ENCODE measurements around the gene MAP7.
"Not testable (repeated sequence)": the region's sequence is repeated elsewhere in the genome, so short reads cannot be mapped to it uniquely, and the experiment has no call there.

MAP7 gene

GRCh38 chr6:136471922-136472321 lies 78.3 kb downstream of the MAP7 start:
- in situ Hi-C loops (cut with MboI; ENCODE audit: low sequenced_read_pairs): no loop called here

GRCh38 chr6:136471372-136471771 lies 78.8 kb downstream of the MAP7 start:
- in situ Hi-C loops (cut with MboI; ENCODE audit: low sequenced_read_pairs): no loop called here

GRCh38 chr6:136470044-136470443 lies 80.2 kb downstream of the MAP7 start:
- in situ Hi-C loops (cut with MboI; ENCODE audit: low sequenced_read_pairs): no loop called here

- in situ Hi-C loops (cut with MboI; ENCODE audit: low sequenced_read_pairs): no loop called here
Observed at GRCh38 chr6:136469154-136469553, 81.1 kb downstream of the MAP7 start.

DNA sequence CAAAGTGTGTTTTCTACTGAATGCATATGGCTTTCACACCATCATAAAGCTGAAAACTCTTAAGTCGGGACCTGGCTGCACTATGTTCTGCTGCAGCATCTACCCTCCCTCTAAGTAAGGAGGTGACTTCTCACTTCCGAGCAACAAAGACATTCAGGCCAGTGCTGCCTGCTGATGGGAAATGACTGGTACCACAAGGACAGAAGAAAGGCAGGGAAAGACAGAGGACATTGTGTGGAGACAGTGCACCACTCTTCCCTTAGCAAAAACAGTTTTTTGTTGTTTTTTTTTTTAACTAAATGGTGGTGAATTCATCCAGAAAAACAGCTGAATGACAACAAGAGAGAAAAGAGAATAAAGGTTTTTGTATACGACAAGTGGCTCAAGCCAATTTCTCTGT lies 81.5 kb downstream of the MAP7 start:
- in situ Hi-C loops (cut with MboI; ENCODE audit: low sequenced_read_pairs): no loop called here

DNA sequence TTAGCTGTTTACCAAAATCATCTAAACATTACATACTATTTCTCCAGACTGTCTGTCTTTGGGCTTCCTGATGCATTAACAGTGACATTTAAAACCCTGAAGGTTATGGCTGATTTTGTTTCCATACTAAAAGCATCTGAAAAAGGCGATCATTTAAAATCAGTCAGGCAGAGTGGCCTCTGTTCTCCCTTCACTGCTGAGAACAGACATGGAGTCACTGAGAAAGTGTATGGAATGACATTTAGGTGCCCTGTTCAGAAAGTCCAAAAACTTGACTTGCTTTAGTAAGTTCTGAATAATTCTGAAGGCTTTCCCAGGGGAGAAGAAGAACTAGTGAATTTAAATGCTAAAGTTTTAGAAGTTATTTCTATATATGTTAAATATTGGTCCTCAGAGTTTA lies 83.0 kb downstream of the MAP7 start:
- in situ Hi-C loops (cut with MboI; ENCODE audit: low sequenced_read_pairs): no loop called here

DNA sequence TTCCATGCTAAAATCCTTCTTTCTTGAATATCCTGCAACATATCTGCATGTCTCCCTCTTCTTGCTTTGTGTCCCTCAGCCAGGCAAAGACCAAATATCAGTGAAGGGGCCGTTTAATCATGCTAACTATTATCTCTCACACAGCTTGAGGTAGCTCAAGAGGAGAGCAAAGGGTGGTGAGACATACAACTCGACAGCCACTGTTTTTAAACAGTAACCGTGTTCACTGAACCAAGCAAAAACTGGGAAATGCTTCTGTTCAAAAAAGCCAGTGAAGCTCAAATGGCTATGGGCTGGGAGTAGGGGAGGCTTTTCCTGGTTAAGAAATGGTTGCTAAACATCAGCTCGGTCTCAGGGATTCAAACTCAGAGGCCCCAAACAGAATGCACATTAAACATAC lies 83.4 kb downstream of the MAP7 start:
- in situ Hi-C loops (cut with MboI; ENCODE audit: low sequenced_read_pairs): no loop called here

DNA sequence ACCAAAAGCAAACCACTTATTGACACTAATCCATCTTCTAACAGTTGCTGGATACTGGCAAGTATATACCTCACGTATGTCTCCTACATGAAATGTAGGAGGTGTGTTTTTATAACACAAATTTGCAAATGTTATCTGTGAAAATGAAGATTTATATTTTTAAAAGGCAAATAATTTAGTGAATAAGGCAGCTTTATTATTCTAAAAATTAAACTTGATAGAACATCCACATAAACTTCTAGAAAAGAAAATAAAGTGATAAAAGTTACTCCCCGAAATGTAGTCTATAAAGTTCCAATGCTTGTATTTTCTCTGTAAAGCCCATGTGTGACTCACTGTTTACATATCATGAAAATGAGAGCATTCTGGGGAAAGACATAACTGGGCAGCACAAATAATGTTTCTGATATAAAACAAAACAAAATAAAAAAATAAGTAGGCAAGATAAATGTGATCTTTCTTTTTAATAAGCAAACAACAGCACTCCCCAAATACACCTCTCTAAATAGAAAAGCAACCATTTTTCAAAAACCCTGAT lies 84.4 kb downstream of the MAP7 start:
- in situ Hi-C loops (cut with MboI; ENCODE audit: low sequenced_read_pairs): no loop called here

- in situ Hi-C loops (cut with MboI; ENCODE audit: low sequenced_read_pairs): no loop called here
Observed at GRCh38 chr6:136464874-136465273, 85.3 kb downstream of the MAP7 start.

DNA sequence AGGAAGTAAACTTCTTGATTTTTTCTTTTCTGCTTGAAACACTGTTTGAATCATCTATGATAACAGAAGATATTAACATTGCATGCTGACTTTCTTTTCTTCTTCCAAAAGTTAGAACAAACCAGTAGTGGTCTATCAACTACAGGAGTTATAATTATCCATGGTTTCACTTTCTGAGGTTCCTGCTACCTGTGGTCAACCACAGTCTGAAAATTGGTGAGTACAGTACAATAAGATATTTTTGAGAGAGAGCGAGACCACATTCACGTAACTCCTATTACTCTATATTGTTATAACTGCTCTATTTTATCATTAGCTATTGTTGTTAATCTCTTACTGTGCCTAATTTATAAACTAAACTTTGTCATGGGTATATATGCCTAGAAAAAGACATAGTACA lies 86.1 kb downstream of the MAP7 start:
- in situ Hi-C loops (cut with MboI; ENCODE audit: low sequenced_read_pairs): no loop called here

- in situ Hi-C loops (cut with MboI; ENCODE audit: low sequenced_read_pairs): no loop called here
Observed at GRCh38 chr6:136463743-136464142, 86.5 kb downstream of the MAP7 start.

- in situ Hi-C loops (cut with MboI; ENCODE audit: low sequenced_read_pairs): no loop called here
Observed at GRCh38 chr6:136446579-136447187, 103.5 kb downstream of the MAP7 start.

GRCh38 chr6:136446145-136446544 lies 104.1 kb downstream of the MAP7 start:
- in situ Hi-C loops (cut with MboI; ENCODE audit: low sequenced_read_pairs): no loop called here

- in situ Hi-C loops (cut with MboI; ENCODE audit: low sequenced_read_pairs): no loop called here
Observed at GRCh38 chr6:136445063-136445462, 105.2 kb downstream of the MAP7 start.

DNA sequence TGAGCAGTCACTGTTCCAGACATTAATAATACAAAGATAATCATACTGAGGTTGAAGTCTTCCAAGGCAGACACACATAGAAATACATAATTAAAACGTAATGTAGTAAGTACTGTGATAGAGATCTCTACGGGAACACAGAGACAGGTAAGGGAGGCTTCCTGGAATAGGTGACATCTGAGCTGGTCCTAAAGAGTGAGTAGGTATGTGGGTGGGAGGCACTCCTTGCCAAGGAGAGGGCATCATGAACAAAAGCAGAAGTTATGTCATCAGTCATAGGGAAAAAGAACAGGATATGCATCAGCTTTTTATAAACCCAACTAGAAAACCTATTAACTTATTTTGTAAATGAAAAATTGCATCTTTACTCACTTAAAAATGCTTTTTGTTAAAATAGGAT lies 110.0 kb downstream of the MAP7 start:
- in situ Hi-C loops (cut with MboI; ENCODE audit: low sequenced_read_pairs): no loop called here

- in situ Hi-C loops (cut with MboI; ENCODE audit: low sequenced_read_pairs): no loop called here
Observed at GRCh38 chr6:136439514-136440190, 110.6 kb downstream of the MAP7 start.

- in situ Hi-C loops (cut with MboI; ENCODE audit: low sequenced_read_pairs): no loop called here
Observed at GRCh38 chr6:136438441-136438840, 111.8 kb downstream of the MAP7 start.

DNA sequence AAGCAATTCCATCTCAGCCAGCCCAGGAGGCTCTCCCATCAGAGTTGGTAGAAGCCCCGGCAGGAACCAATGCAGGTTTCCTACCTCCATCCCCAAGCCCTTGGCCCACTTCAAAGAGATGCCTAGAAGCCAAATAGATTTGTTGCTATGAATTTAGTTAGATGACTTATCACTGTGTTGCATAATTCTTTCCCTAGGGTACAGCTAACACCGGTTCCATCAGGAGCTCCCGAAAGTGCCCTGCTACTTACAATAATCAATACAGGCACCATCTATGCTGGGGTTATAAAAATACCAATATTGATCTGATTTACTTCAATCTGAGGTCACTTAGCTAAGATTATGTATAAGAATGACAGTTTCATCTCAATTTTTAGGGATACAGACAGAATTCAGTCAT lies 113.0 kb downstream of the MAP7 start:
- in situ Hi-C loops (cut with MboI; ENCODE audit: low sequenced_read_pairs): no loop called here

GRCh38 chr6:136435101-136435500 lies 115.1 kb downstream of the MAP7 start:
- in situ Hi-C loops (cut with MboI; ENCODE audit: low sequenced_read_pairs): no loop called here

DNA sequence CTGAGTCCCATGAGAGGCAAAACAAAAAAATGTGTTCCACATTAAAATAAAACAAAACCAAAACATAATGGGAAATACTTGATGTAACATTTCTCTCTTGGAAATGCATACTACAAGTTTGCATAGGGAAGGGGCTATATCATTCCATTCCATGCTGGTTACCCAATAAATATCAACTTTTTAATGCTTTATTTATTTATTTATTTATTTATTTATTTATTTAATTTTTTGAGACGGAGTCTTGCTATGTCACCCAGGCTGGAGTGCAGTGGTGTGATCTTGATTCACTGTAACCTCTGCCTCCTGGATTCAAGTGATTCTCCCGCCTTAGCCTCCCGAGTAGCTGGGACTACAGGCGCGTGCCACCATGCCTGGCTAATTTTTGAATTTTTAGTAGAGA lies 118.9 kb downstream of the MAP7 start:
- in situ Hi-C loops (cut with MboI; ENCODE audit: low sequenced_read_pairs): not testable (repeated sequence)

GRCh38 chr6:136429264-136430065 lies 120.8 kb downstream of the MAP7 start:
- in situ Hi-C loops (cut with MboI; ENCODE audit: low sequenced_read_pairs): no loop called here

GRCh38 chr6:136427378-136427717 lies 122.9 kb downstream of the MAP7 start:
- in situ Hi-C loops (cut with MboI; ENCODE audit: low sequenced_read_pairs): no loop called here

All from HL-60/S4 treated with phorbol 12-myristate 13-acetate at 8.2 ng/mL for 4 days and 3 days (cell line).